ENCODE data around the gene TMUB1.

TMUB1 gene

DNA sequence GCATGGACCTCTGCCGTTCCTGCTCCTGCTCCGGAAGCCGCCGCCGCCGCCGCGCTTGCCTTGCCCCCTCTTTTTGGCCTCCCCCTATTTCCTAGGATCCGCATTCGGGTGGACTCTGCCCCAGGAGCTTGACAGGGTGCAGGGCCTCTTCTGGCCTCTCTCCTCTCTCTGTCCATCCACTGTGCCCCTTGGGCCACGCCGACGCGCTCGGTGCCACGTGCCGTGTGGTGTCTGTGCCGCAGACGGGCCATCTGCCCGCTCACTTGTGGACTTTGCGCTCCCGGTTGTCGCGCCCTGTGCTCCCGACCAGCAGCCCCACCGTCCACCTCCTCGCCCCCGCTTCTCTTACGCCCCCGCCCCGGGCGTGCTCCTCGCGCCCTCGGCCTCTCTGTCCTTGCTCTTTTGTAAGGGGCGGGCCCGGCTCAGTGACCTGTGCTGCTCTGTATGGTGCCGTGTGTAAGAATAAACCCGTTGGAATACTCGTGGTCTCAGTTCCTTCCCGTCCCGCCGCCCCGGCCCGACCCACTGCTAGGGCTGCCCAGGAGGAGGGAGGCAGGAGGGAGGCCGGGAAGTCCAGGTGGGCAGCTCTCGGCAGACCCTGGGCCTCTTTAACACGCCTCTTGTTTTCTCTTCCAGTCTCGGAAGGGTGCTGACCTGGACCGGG, 40.0 kb upstream of the TMUB1 start:
- no peaks in the 10 kb centered on the region for H3F3A ChIP-seq (ENCODE audit: insufficient read depth, low read length)
- no peak overlapping the region for H3K4me2 ChIP-seq (ENCODE audit: low read length)
- TF ChIP-seq, protein P1, sequence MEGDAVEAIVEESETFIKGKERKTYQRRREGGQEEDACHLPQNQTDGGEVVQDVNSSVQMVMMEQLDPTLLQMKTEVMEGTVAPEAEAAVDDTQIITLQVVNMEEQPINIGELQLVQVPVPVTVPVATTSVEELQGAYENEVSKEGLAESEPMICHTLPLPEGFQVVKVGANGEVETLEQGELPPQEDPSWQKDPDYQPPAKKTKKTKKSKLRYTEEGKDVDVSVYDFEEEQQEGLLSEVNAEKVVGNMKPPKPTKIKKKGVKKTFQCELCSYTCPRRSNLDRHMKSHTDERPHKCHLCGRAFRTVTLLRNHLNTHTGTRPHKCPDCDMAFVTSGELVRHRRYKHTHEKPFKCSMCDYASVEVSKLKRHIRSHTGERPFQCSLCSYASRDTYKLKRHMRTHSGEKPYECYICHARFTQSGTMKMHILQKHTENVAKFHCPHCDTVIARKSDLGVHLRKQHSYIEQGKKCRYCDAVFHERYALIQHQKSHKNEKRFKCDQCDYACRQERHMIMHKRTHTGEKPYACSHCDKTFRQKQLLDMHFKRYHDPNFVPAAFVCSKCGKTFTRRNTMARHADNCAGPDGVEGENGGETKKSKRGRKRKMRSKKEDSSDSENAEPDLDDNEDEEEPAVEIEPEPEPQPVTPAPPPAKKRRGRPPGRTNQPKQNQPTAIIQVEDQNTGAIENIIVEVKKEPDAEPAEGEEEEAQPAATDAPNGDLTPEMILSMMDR (IDR thresholded peaks at IDR 0.05; ENCODE audit: low read length) = no peak
- TF ChIP-seq EZH2 (IDR thresholded peaks at IDR 0.05; ENCODE audit: borderline replicate concordance, low read length) = no peak
- H3K9me3 ChIP-seq (ENCODE audit: low read length) = no peaks in the 10 kb centered on the region
- no peak overlapping the region for H3K27ac ChIP-seq (ENCODE audit: low read depth, low read length, poor library complexity, severe bottlenecking)
- no peak overlapping the region for H2AFZ ChIP-seq (ENCODE audit: low read length)
- no peak overlapping the region for H3K9ac ChIP-seq (ENCODE audit: low read length)
- H3K36me3 ChIP-seq (ENCODE audit: insufficient read depth, low read length) = no peaks in the 10 kb centered on the region
- 0 out of 2 replicates have a peak, but pooled peaks cover 11% of the 10 kb centered on the region for H3K27me3 ChIP-seq (ENCODE audit: insufficient read depth, low read length)
- no peak overlapping the region for H3K4me3 ChIP-seq (ENCODE audit: low read depth, low read length, poor library complexity, severe bottlenecking)
- H3K9me2 ChIP-seq (ENCODE audit: low read depth, low read length) = no peaks in the 10 kb centered on the region
- no peaks in the 10 kb centered on the region for H4K20me1 ChIP-seq (ENCODE audit: insufficient read depth, low read length)
- H3K4me1 ChIP-seq (ENCODE audit: insufficient read depth, low read length, severe bottlenecking) = no peaks in the 10 kb centered on the region
- no peaks in the 10 kb centered on the region for H3K79me2 ChIP-seq (ENCODE audit: insufficient read depth, low read length)

DNA sequence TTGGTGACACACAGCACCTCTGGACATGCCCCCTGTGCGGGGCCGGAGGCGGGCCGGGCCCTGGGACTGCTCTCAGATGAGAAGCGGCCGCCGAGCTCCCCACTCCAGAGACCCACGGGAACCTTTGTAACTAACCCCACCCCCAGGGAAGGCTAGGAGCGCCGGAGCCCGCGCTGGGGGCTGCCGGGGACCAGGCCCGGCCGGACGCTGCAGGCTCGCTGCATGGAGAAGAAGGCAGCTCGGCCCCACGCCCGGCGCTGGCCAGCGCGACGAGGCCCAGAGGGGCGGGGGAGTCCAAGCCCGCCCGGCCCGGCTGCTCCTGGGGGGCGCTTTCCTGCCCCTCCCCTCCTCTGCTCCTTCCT, 39.5 kb upstream of the TMUB1 start:
- H3K79me2 ChIP-seq (ENCODE audit: insufficient read depth, low read length) = no peaks in the 10 kb centered on the region
- no peaks in the 10 kb centered on the region for H4K20me1 ChIP-seq (ENCODE audit: insufficient read depth, low read length)
- peaks cover 2% of the 10 kb centered on the region for H3K4me1 ChIP-seq (ENCODE audit: insufficient read depth, low read length, severe bottlenecking)
- no peaks in the 10 kb centered on the region for H3K9me2 ChIP-seq (ENCODE audit: low read depth, low read length)
- TF ChIP-seq, protein P1 (IDR thresholded peaks at IDR 0.05; ENCODE audit: low read length) = no peak
- TF ChIP-seq EZH2 (IDR thresholded peaks at IDR 0.05; ENCODE audit: borderline replicate concordance, low read length) = no peak
- no peak overlapping the region for H3K9ac ChIP-seq (ENCODE audit: low read length)
- no peak overlapping the region for H2AFZ ChIP-seq (ENCODE audit: low read length)
- H3K36me3 ChIP-seq (ENCODE audit: insufficient read depth, low read length) = no peaks in the 10 kb centered on the region
- no peak overlapping the region for H3K4me2 ChIP-seq (ENCODE audit: low read length)
- H3K9me3 ChIP-seq (ENCODE audit: low read length) = no peaks in the 10 kb centered on the region
- 0 out of 2 replicates have a peak, but pooled peaks cover 6% of the 10 kb centered on the region for H3K27me3 ChIP-seq (ENCODE audit: insufficient read depth, low read length)
- H3K27ac ChIP-seq (ENCODE audit: low read depth, low read length, poor library complexity, severe bottlenecking) = no peak overlapping the region
- no peaks in the 10 kb centered on the region for H3F3A ChIP-seq (ENCODE audit: insufficient read depth, low read length)
- H3K4me3 ChIP-seq (ENCODE audit: low read depth, low read length, poor library complexity, severe bottlenecking) = no peak overlapping the region

DNA sequence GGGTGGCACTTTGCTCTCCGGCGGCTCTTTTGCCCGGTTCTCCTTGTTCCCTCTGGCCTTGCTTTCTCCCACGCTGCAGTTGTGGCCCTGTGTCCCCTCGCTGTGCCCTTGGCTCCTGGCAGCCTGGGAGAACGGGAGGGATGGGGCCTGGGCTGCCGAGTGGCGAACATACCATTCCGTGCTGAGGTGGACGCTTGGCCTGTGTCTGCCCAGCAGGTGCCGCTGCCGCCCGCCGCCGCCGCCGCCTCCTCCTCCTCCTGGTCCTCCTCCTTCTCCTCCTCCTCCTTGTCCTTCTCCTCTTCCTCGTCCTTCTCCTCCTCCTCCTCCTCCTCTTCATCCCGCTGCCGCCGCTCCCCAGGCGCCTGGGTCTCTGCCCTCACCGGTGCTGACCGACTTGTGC, 39.0 kb upstream of the TMUB1 start:
- no peaks in the 10 kb centered on the region for H3K9me3 ChIP-seq (ENCODE audit: low read length)
- no peak overlapping the region for H3K9ac ChIP-seq (ENCODE audit: low read length)
- no peak overlapping the region for H3K4me2 ChIP-seq (ENCODE audit: low read length)
- H3K4me3 ChIP-seq (ENCODE audit: low read depth, low read length, poor library complexity, severe bottlenecking) = no peak overlapping the region
- TF ChIP-seq, protein P1 (IDR thresholded peaks at IDR 0.05; ENCODE audit: low read length) = no peak
- no peak for TF ChIP-seq EZH2 (IDR thresholded peaks at IDR 0.05; ENCODE audit: borderline replicate concordance, low read length)
- H3K27ac ChIP-seq (ENCODE audit: low read depth, low read length, poor library complexity, severe bottlenecking) = no peak overlapping the region
- H4K20me1 ChIP-seq (ENCODE audit: insufficient read depth, low read length) = no peaks in the 10 kb centered on the region
- H3F3A ChIP-seq (ENCODE audit: insufficient read depth, low read length) = no peaks in the 10 kb centered on the region
- H3K79me2 ChIP-seq (ENCODE audit: insufficient read depth, low read length) = no peaks in the 10 kb centered on the region
- H3K9me2 ChIP-seq (ENCODE audit: low read depth, low read length) = no peaks in the 10 kb centered on the region
- H3K4me1 ChIP-seq (ENCODE audit: insufficient read depth, low read length, severe bottlenecking) = peaks cover 7% of the 10 kb centered on the region
- H3K27me3 ChIP-seq (ENCODE audit: insufficient read depth, low read length) = 0 out of 2 replicates have a peak, but pooled peaks cover 4% of the 10 kb centered on the region
- H3K36me3 ChIP-seq (ENCODE audit: insufficient read depth, low read length) = no peaks in the 10 kb centered on the region
- no peak overlapping the region for H2AFZ ChIP-seq (ENCODE audit: low read length)
